GM12892 (cell line): ENCODE data around the gene C19orf81.
"Not testable (repeated sequence)": the region's sequence is repeated elsewhere in the genome, so short reads cannot be mapped to it uniquely, and the experiment has no call there.

Experiments
- POLR2A ChIP-seq: IDR thresholded peaks from 2 replicates; pipeline ENCODE4 v1.6.1; 2011; ENCODE audit warnings: low read depth, low read length, control low read depth
- POLR2AphosphoS5 ChIP-seq: IDR thresholded peaks from 2 replicates; pipeline ENCODE4 v1.6.1; 2011; ENCODE audit warnings: low read depth, low read length, control low read depth

GRCh38 chr19:50606059-50606836, 43.0 kb upstream of the C19orf81 start:
- not testable (repeated sequence) for TF ChIP-seq POLR2A, POLR2AphosphoS5
